SK-N-MC (cell line): ENCODE measurements around the gene SLC15A3.
A peak's percentile ranks its signal among the peaks of the same experiment; 100 is the strongest.

Experiments used
- DNase-seq: peaks from one replicate; pipeline ENCODE4 v3.0.0-alpha.2; 2011; ENCODE audit warnings: low read depth, low spot score
- H3K27ac ChIP-seq: fragments of 200-600 bp; sonication (generic); 2 replicates; pipeline ENCODE4 v1.5.1; 2016; ENCODE audit warnings: mixed run types
- H3K36me3 ChIP-seq: fragments of 200-600 bp; sonication (generic); 2 replicates; pipeline ENCODE4 v1.6.1; 2017; ENCODE audit warnings: antibody characterized with exemption, low read length, mixed read lengths; ENCODE audit not compliant: insufficient read depth
- H3K4me3 ChIP-seq: fragments of 200-600 bp; sonication (generic); 2 replicates; pipeline ENCODE4 v1.5.1; 2016
- H3K9ac ChIP-seq: fragments of 200-600 bp; sonication (generic); 2 replicates; pipeline ENCODE4 v1.8.0; 2017; ENCODE audit warnings: mixed run types, mixed read lengths; ENCODE audit not compliant: insufficient read length
- H3K9me3 ChIP-seq: fragments of 200-600 bp; sonication (generic); 2 replicates; pipeline ENCODE4 v1.6.1; 2017; ENCODE audit warnings: low read depth, mild to moderate bottlenecking, antibody characterized with exemption, low read length, moderate library complexity, mixed read lengths
- EZH2 ChIP-seq: fragments of 200-600 bp; sonication (generic); IDR thresholded peaks from one replicate; pipeline ENCODE4 v1.6.1; 2017; ENCODE audit warnings: antibody characterized with exemption
- FOXP2 ChIP-seq: optimal IDR thresholded peaks from 2 replicates; pipeline ENCODE3; 2011; ENCODE audit warnings: mild to moderate bottlenecking, moderate library complexity; ENCODE audit not compliant: insufficient read depth; ENCODE audit errors: extremely low read length, control extremely low read depth
- POLR2AphosphoS5 ChIP-seq: IDR thresholded peaks from 2 replicates; pipeline ENCODE4 v1.6.1; 2012; ENCODE audit warnings: mild to moderate bottlenecking, low read depth, low read length, borderline replicate concordance

SLC15A3 gene

GRCh38 chr11:60989093-60989650, 37.2 kb upstream of the SLC15A3 start:
- Histone ChIP-seq H3K36me3 (no peaks in the 10 kb centered on the region), H3K4me3 (no peak overlapping the region), H3K27ac (no peak overlapping the region), H3K9me3 (no peaks in the 10 kb centered on the region), H3K9ac (no peak overlapping the region)
- no peak for DNase-seq
- TF ChIP-seq EZH2 (no peak), POLR2AphosphoS5 (no peak), FOXP2 (no peak)

DNA sequence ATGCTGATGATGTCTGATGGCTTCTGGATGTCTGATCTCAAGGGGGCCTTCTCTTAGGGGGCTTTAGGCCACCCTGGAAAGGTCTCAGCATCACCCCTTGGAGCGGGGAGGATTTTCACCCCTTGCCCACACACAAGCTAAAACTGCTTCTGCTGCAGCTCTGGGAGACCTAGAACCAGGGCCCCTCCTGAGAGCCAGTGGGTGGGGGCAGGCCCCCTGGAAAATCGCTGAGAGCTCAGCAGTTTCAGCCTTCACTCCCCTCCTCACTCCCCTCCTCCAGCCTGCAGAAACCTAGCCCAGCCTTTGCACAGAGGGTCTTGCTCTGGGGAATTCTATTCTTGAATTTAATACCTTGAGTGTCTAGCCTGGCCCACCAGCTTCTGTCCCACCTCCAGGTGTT, 36.7 kb upstream of the SLC15A3 start:
- no peak for TF ChIP-seq EZH2
- TF ChIP-seq POLR2AphosphoS5, result no peak
- no peak for TF ChIP-seq FOXP2
- Histone ChIP-seq H3K4me3 (no peak overlapping the region), H3K27ac (no peak overlapping the region), H3K9me3 (no peaks in the 10 kb centered on the region), H3K36me3 (no peaks in the 10 kb centered on the region), H3K9ac (no peak overlapping the region)
- DNase-seq, result no peak

- Histone ChIP-seq H3K9me3 (no peaks in the 10 kb centered on the region), H3K27ac (no peak overlapping the region), H3K9ac (no peak overlapping the region), H3K36me3 (no peaks in the 10 kb centered on the region), H3K4me3 (no peak overlapping the region)
- no peak for DNase-seq
- TF ChIP-seq POLR2AphosphoS5 (no peak), FOXP2 (no peak), EZH2 (no peak)
Observed at GRCh38 chr11:60987577-60988277, 35.8 kb upstream of the SLC15A3 start.

- no peak for DNase-seq
Observed at GRCh38 chr11:60985991-60986915, 34.3 kb upstream of the SLC15A3 start.

DNA sequence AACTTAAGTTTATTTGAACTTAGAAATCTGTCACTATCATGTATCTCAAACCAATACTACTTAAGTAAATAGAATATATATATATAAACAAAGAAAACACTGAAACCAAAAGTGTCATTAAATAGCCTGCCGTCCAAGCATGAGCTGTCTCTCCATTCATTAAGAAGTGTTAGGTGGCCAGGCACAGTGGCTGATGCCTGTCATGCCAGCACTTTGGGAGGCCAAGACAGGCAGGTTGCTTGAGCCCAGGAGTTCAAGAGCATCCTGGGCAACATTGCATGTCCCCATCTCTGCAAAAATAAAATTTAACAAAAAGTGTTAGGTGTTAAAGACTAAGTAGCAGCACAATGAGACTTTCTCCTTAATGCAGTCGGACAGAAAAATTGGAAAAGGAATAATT, 33.5 kb upstream of the SLC15A3 start:
- TF ChIP-seq EZH2, result no peak
- no peak for TF ChIP-seq FOXP2
- no peak for TF ChIP-seq POLR2AphosphoS5
- no peaks in the 10 kb centered on the region for H3K36me3 ChIP-seq
- H3K4me3 ChIP-seq, result no peak overlapping the region
- no peak overlapping the region for H3K27ac ChIP-seq
- H3K9ac ChIP-seq, result no peak overlapping the region
- DNase-seq, result no peak
- H3K9me3 ChIP-seq, result no peaks in the 10 kb centered on the region

More at GRCh38 chr11:60985991-60986915, 34.3 kb upstream of the SLC15A3 start:
- Histone ChIP-seq H3K36me3 (no peaks in the 10 kb centered on the region), H3K4me3 (no peak overlapping the region), H3K9me3 (no peaks in the 10 kb centered on the region), H3K9ac (no peak overlapping the region), H3K27ac (no peak overlapping the region)
- no peak for TF ChIP-seq EZH2
- no peak for TF ChIP-seq POLR2AphosphoS5
- no peak for TF ChIP-seq FOXP2

- H3K36me3 ChIP-seq, result no peaks in the 10 kb centered on the region
- TF ChIP-seq EZH2 (no peak), FOXP2 (no peak), POLR2AphosphoS5 (no peak)
- H3K4me3 ChIP-seq, result no peak overlapping the region
- no peaks in the 10 kb centered on the region for H3K9me3 ChIP-seq
- DNase-seq, result peak; percentile 20
- no peak overlapping the region for H3K27ac ChIP-seq
- no peak overlapping the region for H3K9ac ChIP-seq
Observed at GRCh38 chr11:60984636-60985035, 32.7 kb upstream of the SLC15A3 start.

DNA sequence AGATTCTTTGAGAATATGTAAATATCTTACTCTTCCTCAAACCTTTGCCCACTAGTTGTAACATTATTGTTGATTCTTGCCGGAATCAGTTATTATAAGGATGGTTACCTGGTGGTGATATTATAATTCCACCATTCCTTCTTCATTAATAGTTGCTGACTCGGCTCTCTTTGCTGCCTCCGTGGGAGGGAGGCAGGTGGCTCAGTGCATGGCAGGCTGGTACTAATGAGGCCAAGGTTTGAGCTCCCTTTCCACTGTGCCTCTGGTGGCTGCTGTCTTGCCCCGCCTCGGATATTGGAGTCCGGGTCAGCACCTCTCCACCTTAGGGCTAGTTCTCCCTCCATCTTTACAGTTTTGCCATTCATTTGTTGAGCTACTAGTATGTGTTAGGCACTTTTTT, 32.2 kb upstream of the SLC15A3 start:
- no peak for DNase-seq
- no peak overlapping the region for H3K27ac ChIP-seq
- no peaks in the 10 kb centered on the region for H3K9me3 ChIP-seq
- TF ChIP-seq FOXP2 (no peak), POLR2AphosphoS5 (no peak), EZH2 (no peak)
- no peaks in the 10 kb centered on the region for H3K36me3 ChIP-seq
- no peak overlapping the region for H3K9ac ChIP-seq
- H3K4me3 ChIP-seq, result no peak overlapping the region

GRCh38 chr11:60982184-60982583, 30.2 kb upstream of the SLC15A3 start:
- H3K9ac ChIP-seq, result no peak overlapping the region
- no peak overlapping the region for H3K27ac ChIP-seq
- H3K9me3 ChIP-seq, result no peaks in the 10 kb centered on the region
- DNase-seq, result no peak
- no peak for TF ChIP-seq EZH2
- TF ChIP-seq FOXP2, result no peak
- no peak for TF ChIP-seq POLR2AphosphoS5
- no peak overlapping the region for H3K4me3 ChIP-seq
- no peaks in the 10 kb centered on the region for H3K36me3 ChIP-seq
